Fibroblast of lung (primary cell): ENCODE measurements around the gene B3GALT5.

ENCODE experiments used
- CTCF ChIP-seq, 2 donors: IDR thresholded peaks in 1 of 2; conservative IDR thresholded peaks in 1 of 2; 1 replicate in 1 of 2; 2 replicates in 1 of 2; pipeline ENCODE4 v1.5.1; 2011 to 2012; ENCODE audit warnings: low read length in 2 of 2, control low read depth in 1 of 2, inconsistent platforms in 1 of 2, low read depth in 1 of 2, mild to moderate bottlenecking in 1 of 2
- EZH2 ChIP-seq: IDR thresholded peaks from 2 replicates; pipeline ENCODE4 v1.5.1; 2012; ENCODE audit warnings: low read length, control low read depth, mild to moderate bottlenecking; ENCODE audit errors: missing control alignments

- TF ChIP-seq CTCF (conservative IDR thresholded peaks at IDR 0.05 in 1 of 2, IDR thresholded peaks at IDR 0.05 in 1 of 2; ENCODE audit: low read depth in 1 of 2, low read length in 2 of 2) (no peak), EZH2 (no peak)
Observed at GRCh38 chr21:39620856-39621255, 8.1 kb downstream of the B3GALT5 start.
